ENCODE measurements around the gene PEX14.

DNA sequence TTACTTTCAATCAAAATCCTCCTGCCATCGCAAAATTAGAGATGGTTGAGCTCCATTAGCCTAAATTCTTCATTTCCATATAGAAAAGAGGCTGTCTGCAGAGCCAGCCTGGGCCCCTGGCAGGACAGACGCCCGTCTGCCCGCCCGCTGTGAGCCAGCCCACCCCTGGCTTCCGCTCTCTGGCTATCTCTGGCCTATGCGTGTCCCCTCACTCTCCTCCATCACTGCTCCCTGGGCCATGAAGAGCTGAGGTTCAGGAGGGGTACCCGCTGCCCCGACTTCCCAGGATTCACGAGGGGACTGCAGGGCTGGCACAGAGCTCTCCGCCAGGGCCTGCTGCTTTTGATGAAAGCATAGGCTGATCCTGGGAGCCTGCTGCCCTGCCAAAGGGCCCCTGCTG is 204.1 kb downstream of the PEX14 start:
- no peak for TF ChIP-seq EZH2 (IDR thresholded peaks at IDR 0.05; ENCODE audit: borderline replicate concordance, low read length)
- TF ChIP-seq, protein P1, sequence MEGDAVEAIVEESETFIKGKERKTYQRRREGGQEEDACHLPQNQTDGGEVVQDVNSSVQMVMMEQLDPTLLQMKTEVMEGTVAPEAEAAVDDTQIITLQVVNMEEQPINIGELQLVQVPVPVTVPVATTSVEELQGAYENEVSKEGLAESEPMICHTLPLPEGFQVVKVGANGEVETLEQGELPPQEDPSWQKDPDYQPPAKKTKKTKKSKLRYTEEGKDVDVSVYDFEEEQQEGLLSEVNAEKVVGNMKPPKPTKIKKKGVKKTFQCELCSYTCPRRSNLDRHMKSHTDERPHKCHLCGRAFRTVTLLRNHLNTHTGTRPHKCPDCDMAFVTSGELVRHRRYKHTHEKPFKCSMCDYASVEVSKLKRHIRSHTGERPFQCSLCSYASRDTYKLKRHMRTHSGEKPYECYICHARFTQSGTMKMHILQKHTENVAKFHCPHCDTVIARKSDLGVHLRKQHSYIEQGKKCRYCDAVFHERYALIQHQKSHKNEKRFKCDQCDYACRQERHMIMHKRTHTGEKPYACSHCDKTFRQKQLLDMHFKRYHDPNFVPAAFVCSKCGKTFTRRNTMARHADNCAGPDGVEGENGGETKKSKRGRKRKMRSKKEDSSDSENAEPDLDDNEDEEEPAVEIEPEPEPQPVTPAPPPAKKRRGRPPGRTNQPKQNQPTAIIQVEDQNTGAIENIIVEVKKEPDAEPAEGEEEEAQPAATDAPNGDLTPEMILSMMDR (IDR thresholded peaks at IDR 0.05; ENCODE audit: low read length): no peak
